Panc1 (cell line): ENCODE results near the gene EDEM3.

ENCODE experiments used
- TCF7L2 ChIP-seq: IDR thresholded peaks from 2 replicates; pipeline ENCODE4 v1.6.1; 2011; ENCODE audit warnings: mild to moderate bottlenecking, low read depth, low read length, inconsistent platforms
- TF ChIP-seq, protein P1 (sequence below): fragments of 450-650 bp; IDR thresholded peaks from 2 replicates; pipeline ENCODE4 v1.5.1; 2017; ENCODE audit warnings: mild to moderate bottlenecking

DNA sequence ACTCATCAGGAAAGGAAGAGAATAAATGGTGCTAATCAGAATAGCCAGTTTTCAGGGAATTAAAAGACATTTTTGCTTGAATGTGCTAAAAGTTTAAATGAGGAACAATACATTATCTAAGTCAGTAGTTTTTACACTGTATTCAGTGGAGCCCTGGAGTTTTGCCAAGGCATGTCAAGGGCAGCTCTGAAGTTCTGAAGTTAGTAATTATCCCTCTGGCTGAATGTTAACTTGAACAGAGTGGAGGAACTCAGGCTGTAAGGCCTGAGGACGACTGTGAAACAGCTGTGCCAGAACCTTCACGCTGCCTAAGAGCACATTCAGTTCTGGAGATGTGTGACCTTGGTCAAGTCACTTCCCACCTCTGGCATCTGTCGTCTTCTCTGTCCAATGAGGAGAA is 68.1 kb downstream of the EDEM3 start:
- no peak for TF ChIP-seq TCF7L2
- TF ChIP-seq, protein P1, sequence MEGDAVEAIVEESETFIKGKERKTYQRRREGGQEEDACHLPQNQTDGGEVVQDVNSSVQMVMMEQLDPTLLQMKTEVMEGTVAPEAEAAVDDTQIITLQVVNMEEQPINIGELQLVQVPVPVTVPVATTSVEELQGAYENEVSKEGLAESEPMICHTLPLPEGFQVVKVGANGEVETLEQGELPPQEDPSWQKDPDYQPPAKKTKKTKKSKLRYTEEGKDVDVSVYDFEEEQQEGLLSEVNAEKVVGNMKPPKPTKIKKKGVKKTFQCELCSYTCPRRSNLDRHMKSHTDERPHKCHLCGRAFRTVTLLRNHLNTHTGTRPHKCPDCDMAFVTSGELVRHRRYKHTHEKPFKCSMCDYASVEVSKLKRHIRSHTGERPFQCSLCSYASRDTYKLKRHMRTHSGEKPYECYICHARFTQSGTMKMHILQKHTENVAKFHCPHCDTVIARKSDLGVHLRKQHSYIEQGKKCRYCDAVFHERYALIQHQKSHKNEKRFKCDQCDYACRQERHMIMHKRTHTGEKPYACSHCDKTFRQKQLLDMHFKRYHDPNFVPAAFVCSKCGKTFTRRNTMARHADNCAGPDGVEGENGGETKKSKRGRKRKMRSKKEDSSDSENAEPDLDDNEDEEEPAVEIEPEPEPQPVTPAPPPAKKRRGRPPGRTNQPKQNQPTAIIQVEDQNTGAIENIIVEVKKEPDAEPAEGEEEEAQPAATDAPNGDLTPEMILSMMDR: no peak
